ENCODE data around the gene NPC1L1. TPM values are rescaled to one million over a fixed set of nuclear protein-coding genes. Genes with fewer than 3 reads are reported as not detected.
A peak's percentile ranks its signal among the peaks of the same experiment; 100 is the strongest.

Gene NPC1L1
- total and polyA plus RNA-seq, 2 of the 13 experiments (the other 11 are each of a cell fraction or from before 2014, with no cell fraction given), result 4.8 to 14.5 TPM

DNA sequence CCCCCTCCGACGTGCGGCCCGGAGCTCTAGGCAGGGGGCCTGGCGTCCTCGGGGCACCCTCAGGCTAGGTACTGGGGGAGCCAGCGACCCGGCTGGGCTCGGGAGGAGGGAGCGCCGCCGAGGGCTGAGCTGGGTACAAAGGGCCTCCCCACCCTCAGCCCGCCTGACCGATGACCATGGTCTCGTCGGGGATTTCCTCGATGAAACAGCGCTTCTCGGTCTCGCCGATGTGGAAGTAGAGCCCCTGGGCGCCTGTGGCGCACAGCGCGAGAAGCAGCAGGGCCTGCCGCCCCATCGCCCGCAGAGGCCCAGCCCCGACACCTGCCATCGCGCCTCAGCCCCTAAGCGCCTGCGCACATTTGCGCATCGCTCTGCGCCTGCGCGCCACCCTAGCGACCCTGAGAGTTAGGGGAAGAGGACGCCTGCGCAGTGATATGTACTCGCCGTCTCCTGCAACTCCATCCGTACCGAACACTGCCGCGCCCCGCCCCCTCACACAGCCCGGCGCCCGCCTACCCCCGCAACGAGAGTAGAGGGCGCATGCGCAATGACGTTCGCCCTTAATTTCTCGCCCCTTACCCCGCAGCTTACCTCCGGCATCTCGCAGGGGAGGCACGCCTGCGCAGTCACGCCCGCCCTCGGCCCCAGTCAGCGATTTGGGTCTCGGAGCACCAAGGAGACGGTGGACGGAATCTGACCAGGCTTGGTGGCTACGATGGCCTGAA lies 40.9 kb upstream of the NPC1L1 start, which contains the start of gene TMED4 (continued):
- TF ChIP-seq ZNF263 (CRISPR knock-in tag; IDR thresholded peaks at IDR 0.05) (peak; percentile 71), ZNF430 (CRISPR knock-in tag; IDR thresholded peaks at IDR 0.05) (no peak), SP1 (IDR thresholded peaks at IDR 0.05) (no peak), SP1 (CRISPR knock-in tag; IDR thresholded peaks at IDR 0.05) (no peak), FOSL1 (CRISPR knock-in tag; IDR thresholded peaks at IDR 0.05; ENCODE audit: borderline replicate concordance) (no peak), NKX3-1 (CRISPR knock-in tag; IDR thresholded peaks at IDR 0.05) (peak; percentile 20; the same call in 1 of the 2 replicates), ZNF232 (CRISPR knock-in tag; IDR thresholded peaks at IDR 0.05; ENCODE audit: borderline replicate concordance) (peak; percentile 40; the same call in 1 of the 2 replicates), RNF2 (conservative IDR thresholded peaks at IDR 0.05; ENCODE audit: low read depth) (no peak), ZNF30 (CRISPR knock-in tag; IDR thresholded peaks at IDR 0.05) (no peak), ZNF446 (CRISPR knock-in tag; IDR thresholded peaks at IDR 0.05) (peak; percentile 24; the same call in 1 of the 2 replicates), ZNF546 (CRISPR knock-in tag; conservative IDR thresholded peaks at IDR 0.05) (no peak; the same call in 1 of the 2 replicates), STAT5B (CRISPR knock-in tag; IDR thresholded peaks at IDR 0.05) (no peak), ZFX (CRISPR knock-in tag; IDR thresholded peaks at IDR 0.05; ENCODE audit: low read depth) (peak; percentile 99), IRX3 (CRISPR knock-in tag; IDR thresholded peaks at IDR 0.05; ENCODE audit: borderline replicate concordance, low read depth) (peak; percentile 80; the same call in 1 of the 2 replicates), ZBTB3 (CRISPR knock-in tag; IDR thresholded peaks at IDR 0.05; ENCODE audit: borderline replicate concordance, low read depth) (no peak), RCOR2 (CRISPR knock-in tag; IDR thresholded peaks at IDR 0.05) (no peak), RBM22 (optimal IDR thresholded peaks at IDR 0.05; ENCODE audit: low read length) (no peak)
- TF ChIP-seq, protein P1, sequence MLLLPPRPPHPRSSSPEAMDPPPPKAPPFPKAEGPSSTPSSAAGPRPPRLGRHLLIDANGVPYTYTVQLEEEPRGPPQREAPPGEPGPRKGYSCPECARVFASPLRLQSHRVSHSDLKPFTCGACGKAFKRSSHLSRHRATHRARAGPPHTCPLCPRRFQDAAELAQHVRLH (CRISPR knock-in tag; IDR thresholded peaks at IDR 0.05; ENCODE audit: borderline replicate concordance, low read depth), result peak; percentile 40; the same call in 1 of the 2 replicates
- TF ChIP-seq, protein P2, sequence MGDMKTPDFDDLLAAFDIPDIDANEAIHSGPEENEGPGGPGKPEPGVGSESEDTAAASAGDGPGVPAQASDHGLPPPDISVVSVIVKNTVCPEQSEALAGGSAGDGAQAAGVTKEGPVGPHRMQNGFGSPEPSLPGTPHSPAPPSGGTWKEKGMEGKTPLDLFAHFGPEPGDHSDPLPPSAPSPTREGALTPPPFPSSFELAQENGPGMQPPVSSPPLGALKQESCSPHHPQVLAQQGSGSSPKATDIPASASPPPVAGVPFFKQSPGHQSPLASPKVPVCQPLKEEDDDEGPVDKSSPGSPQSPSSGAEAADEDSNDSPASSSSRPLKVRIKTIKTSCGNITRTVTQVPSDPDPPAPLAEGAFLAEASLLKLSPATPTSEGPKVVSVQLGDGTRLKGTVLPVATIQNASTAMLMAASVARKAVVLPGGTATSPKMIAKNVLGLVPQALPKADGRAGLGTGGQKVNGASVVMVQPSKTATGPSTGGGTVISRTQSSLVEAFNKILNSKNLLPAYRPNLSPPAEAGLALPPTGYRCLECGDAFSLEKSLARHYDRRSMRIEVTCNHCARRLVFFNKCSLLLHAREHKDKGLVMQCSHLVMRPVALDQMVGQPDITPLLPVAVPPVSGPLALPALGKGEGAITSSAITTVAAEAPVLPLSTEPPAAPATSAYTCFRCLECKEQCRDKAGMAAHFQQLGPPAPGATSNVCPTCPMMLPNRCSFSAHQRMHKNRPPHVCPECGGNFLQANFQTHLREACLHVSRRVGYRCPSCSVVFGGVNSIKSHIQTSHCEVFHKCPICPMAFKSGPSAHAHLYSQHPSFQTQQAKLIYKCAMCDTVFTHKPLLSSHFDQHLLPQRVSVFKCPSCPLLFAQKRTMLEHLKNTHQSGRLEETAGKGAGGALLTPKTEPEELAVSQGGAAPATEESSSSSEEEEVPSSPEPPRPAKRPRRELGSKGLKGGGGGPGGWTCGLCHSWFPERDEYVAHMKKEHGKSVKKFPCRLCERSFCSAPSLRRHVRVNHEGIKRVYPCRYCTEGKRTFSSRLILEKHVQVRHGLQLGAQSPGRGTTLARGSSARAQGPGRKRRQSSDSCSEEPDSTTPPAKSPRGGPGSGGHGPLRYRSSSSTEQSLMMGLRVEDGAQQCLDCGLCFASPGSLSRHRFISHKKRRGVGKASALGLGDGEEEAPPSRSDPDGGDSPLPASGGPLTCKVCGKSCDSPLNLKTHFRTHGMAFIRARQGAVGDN (CRISPR knock-in tag; IDR thresholded peaks at IDR 0.05), result peak; percentile 95
- TF ChIP-seq, protein P3, sequence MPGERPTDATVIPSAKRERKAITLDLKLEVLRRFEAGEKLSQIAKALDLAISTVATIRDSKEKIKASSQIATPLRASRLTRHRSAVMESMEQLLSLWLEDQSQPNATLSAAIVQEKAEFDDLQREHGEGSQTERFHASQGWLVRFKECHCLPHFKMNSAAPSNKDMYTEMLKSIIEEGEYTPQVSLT (CRISPR knock-in tag; IDR thresholded peaks at IDR 0.05; ENCODE audit: borderline replicate concordance, low read depth), result no peak; the same call in 1 of the 2 replicates
- TF ChIP-seq, protein P4, sequence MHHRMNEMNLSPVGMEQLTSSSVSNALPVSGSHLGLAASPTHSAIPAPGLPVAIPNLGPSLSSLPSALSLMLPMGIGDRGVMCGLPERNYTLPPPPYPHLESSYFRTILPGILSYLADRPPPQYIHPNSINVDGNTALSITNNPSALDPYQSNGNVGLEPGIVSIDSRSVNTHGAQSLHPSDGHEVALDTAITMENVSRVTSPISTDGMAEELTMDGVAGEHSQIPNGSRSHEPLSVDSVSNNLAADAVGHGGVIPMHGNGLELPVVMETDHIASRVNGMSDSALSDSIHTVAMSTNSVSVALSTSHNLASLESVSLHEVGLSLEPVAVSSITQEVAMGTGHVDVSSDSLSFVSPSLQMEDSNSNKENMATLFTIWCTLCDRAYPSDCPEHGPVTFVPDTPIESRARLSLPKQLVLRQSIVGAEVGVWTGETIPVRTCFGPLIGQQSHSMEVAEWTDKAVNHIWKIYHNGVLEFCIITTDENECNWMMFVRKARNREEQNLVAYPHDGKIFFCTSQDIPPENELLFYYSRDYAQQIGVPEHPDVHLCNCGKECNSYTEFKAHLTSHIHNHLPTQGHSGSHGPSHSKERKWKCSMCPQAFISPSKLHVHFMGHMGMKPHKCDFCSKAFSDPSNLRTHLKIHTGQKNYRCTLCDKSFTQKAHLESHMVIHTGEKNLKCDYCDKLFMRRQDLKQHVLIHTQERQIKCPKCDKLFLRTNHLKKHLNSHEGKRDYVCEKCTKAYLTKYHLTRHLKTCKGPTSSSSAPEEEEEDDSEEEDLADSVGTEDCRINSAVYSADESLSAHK (CRISPR knock-in tag; IDR thresholded peaks at IDR 0.05; ENCODE audit: borderline replicate concordance), result no peak
- TF ChIP-seq, protein P5, sequence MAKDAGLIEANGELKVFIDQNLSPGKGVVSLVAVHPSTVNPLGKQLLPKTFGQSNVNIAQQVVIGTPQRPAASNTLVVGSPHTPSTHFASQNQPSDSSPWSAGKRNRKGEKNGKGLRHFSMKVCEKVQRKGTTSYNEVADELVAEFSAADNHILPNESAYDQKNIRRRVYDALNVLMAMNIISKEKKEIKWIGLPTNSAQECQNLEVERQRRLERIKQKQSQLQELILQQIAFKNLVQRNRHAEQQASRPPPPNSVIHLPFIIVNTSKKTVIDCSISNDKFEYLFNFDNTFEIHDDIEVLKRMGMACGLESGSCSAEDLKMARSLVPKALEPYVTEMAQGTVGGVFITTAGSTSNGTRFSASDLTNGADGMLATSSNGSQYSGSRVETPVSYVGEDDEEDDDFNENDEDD (CRISPR knock-in tag; IDR thresholded peaks at IDR 0.05; ENCODE audit: borderline replicate concordance), result peak; percentile 12; the same call in 1 of the 2 replicates

All from HepG2 (cell line).